Kidney epithelial cell (primary cell): ENCODE results near the gene PATJ. TPM values are rescaled to one million over a fixed set of nuclear protein-coding genes. Genes with fewer than 3 reads are reported as not detected.

Experiments used
- DNase-seq: peaks from one replicate; pipeline ENCODE4 v3.0.0-alpha.2; 2010; ENCODE audit warnings: low read depth
- H3K27me3 ChIP-seq: 2 replicates; pipeline ENCODE4 v1.6.0; 2011; ENCODE audit warnings: low read length; ENCODE audit not compliant: control insufficient read depth, insufficient read depth
- H3K36me3 ChIP-seq: 2 replicates; pipeline ENCODE4 v1.5.1; 2011; ENCODE audit warnings: low read length; ENCODE audit not compliant: control insufficient read depth, insufficient read depth
- H3K4me3 ChIP-seq: 2 replicates; pipeline ENCODE4 v1.5.1; 2011; ENCODE audit warnings: low read depth, mild to moderate bottlenecking, control low read depth, low read length
- CTCF ChIP-seq: IDR thresholded peaks from 2 replicates; pipeline ENCODE4 v1.5.1; 2011; ENCODE audit warnings: mild to moderate bottlenecking, moderate library complexity, low read length, control low read depth, inconsistent platforms; ENCODE audit not compliant: insufficient read depth, poor library complexity, severe bottlenecking
- total RNA-seq: library from RNA; depleted of rRNA; stranded (reverse); fragments of >200 nt; gene quantifications from 2 replicates; pipeline ENCODE4 v1.2.3, GENCODE V29; 2015

PATJ gene
- total RNA-seq, 1 donor from 2014 or later: 27.1 TPM

GRCh38 chr1:62025892-62026291 is 283.6 kb downstream of the PATJ start:
- no peak for TF ChIP-seq CTCF
- no peak overlapping the region for H3K4me3 ChIP-seq
- no peak for DNase-seq
- H3K36me3 ChIP-seq: no peaks in the 10 kb centered on the region
- H3K27me3 ChIP-seq: no peaks in the 10 kb centered on the region

DNA sequence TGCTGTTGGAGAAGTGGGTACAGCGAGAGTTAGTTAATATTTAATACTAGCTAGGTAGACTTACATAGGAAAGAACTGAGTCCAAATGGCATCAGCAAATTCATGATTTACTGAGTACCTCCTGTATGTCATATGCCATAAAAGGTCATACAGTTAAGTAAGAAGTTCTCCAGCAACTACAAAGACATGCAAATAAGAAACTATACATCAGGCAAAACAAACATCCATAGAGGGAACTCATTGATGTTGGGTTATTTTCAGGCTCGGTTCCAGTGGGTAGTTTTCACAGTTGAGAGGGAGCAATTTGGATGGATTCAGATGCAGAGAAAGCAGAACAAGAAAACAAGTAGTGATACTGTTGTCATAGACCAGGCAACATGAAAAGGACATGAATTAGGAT is 287.4 kb downstream of the PATJ start:
- DNase-seq: no peak
- H3K4me3 ChIP-seq: no peak overlapping the region
- H3K36me3 ChIP-seq: no peaks in the 10 kb centered on the region
- no peaks in the 10 kb centered on the region for H3K27me3 ChIP-seq
- TF ChIP-seq CTCF: no peak

- Histone ChIP-seq H3K36me3 (no peaks in the 10 kb centered on the region), H3K27me3 (no peaks in the 10 kb centered on the region), H3K4me3 (no peak overlapping the region)
- no peak for TF ChIP-seq CTCF
- no peak for DNase-seq
Observed at GRCh38 chr1:62034790-62035189, 292.5 kb downstream of the PATJ start.

DNA sequence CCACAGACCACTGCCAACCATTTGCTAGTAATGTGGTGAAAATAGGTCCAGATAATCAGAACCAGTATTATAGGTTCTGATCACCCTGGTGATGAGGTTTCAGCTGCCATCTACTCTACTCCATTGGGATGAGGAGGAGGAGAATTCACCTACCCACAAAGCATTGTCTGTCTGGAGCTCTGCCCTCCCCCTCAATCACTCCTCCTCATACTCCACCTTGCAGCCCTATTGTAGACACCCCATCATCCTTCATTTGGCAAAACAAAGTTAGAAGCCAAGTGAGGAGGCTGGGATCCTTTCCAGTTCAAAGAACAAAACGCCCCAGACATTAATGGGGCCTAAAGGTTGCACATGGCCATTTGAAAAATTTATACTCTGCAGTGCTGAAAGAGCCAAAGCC is 295.0 kb downstream of the PATJ start:
- no peak for DNase-seq
- no peak overlapping the region for H3K4me3 ChIP-seq
- no peak for TF ChIP-seq CTCF
- H3K27me3 ChIP-seq: no peaks in the 10 kb centered on the region
- H3K36me3 ChIP-seq: no peaks in the 10 kb centered on the region

- DNase-seq: no peak
- H3K36me3 ChIP-seq: no peaks in the 10 kb centered on the region
- no peak for TF ChIP-seq CTCF
- no peak overlapping the region for H3K4me3 ChIP-seq
- no peaks in the 10 kb centered on the region for H3K27me3 ChIP-seq
Observed at GRCh38 chr1:62038594-62039284, 296.5 kb downstream of the PATJ start.

DNA sequence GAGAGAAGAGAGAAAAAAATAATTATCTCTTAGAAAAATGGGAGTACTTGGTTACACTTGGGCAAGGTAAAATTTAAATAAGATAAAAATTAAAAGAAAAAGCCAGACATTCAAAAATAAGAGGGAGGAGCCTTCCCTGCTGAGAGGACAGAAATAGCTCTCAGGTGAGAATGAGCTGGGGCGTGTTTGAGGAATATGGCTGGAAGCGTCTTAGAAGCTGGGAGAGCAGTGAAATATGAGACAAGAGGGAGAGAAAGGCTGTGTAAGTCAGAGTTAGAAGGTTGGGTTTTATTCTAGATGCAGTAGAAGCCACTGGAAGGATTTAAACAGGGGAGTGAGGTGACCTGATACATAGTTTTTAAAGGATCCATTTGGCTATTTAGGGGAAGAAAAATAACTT is 298.2 kb downstream of the PATJ start:
- TF ChIP-seq CTCF: no peak
- DNase-seq: no peak

More for the DNA sequence above, 298.2 kb downstream of the PATJ start:
- no peaks in the 10 kb centered on the region for H3K36me3 ChIP-seq
- H3K4me3 ChIP-seq: no peak overlapping the region
- H3K27me3 ChIP-seq: no peaks in the 10 kb centered on the region
